ENCODE data around the gene COLGALT1.
"Not testable (repeated sequence)": the region's sequence is repeated elsewhere in the genome, so short reads cannot be mapped to it uniquely, and the experiment has no call there.

Gene COLGALT1

GRCh38 chr19:17511724-17512573, 43.5 kb upstream of the COLGALT1 start:
- TF ChIP-seq CTCF (conservative IDR thresholded peaks at IDR 0.05; ENCODE audit: low read depth, low read length) = no peak
- peak overlapping the region; percentile 71 for H3K4me2 ChIP-seq
- H3K9ac ChIP-seq = peak overlapping the region; percentile 82
- H3K36me3 ChIP-seq (ENCODE audit: insufficient read depth) = no peaks in the 10 kb centered on the region
- H3K79me2 ChIP-seq (ENCODE audit: insufficient read depth, low read depth) = peaks cover 8% of the 10 kb centered on the region; the same call in 1 of the 2 replicates
- no peak overlapping the region for H3K4me3 ChIP-seq (IDR thresholded peaks at IDR 0.05; ENCODE audit: insufficient read depth, low read depth, low read length)
- H2AFZ ChIP-seq (ENCODE audit: low read depth) = peak overlapping the region; percentile 86
- no peaks in the 10 kb centered on the region for H3K27me3 ChIP-seq (ENCODE audit: insufficient read depth, low read depth)
- peaks cover under 1% of the 10 kb centered on the region for H3K4me1 ChIP-seq (ENCODE audit: low read depth, poor library complexity, severe bottlenecking)
- no peaks in the 10 kb centered on the region for H4K20me1 ChIP-seq (ENCODE audit: insufficient read depth)
- H3K27ac ChIP-seq = peak overlapping the region; percentile 77

GRCh38 chr19:17512574-17512939, 42.9 kb upstream of the COLGALT1 start:
- no peak for TF ChIP-seq CTCF (conservative IDR thresholded peaks at IDR 0.05; ENCODE audit: low read depth, low read length)
- Histone ChIP-seq H3K4me2 (peak overlapping the region; percentile 71), H3K36me3 (ENCODE audit: insufficient read depth) (no peaks in the 10 kb centered on the region), H3K27ac (no peak overlapping the region), H3K9ac (no peak overlapping the region), H4K20me1 (ENCODE audit: insufficient read depth) (no peaks in the 10 kb centered on the region), H3K27me3 (ENCODE audit: insufficient read depth, low read depth) (no peaks in the 10 kb centered on the region), H2AFZ (ENCODE audit: low read depth) (no peak overlapping the region), H3K79me2 (ENCODE audit: insufficient read depth, low read depth) (peaks cover 8% of the 10 kb centered on the region; the same call in 1 of the 2 replicates), H3K4me1 (ENCODE audit: low read depth, poor library complexity, severe bottlenecking) (no peaks in the 10 kb centered on the region), H3K4me3 (IDR thresholded peaks at IDR 0.05; ENCODE audit: insufficient read depth, low read depth, low read length) (no peak overlapping the region)

- no peak overlapping the region for H3K4me2 ChIP-seq
- H3K9ac ChIP-seq = no peak overlapping the region
Observed at GRCh38 chr19:17515408-17516149, 39.9 kb upstream of the COLGALT1 start.

GRCh38 chr19:17517898-17518297, 37.6 kb upstream of the COLGALT1 start:
- no peak overlapping the region for H3K4me2 ChIP-seq
- H3K36me3 ChIP-seq (ENCODE audit: insufficient read depth) = no peaks in the 10 kb centered on the region
- H3K79me2 ChIP-seq (ENCODE audit: insufficient read depth, low read depth) = no peaks in the 10 kb centered on the region
- H3K4me3 ChIP-seq (IDR thresholded peaks at IDR 0.05; ENCODE audit: insufficient read depth, low read depth, low read length) = no peak overlapping the region
- no peaks in the 10 kb centered on the region for H3K27me3 ChIP-seq (ENCODE audit: insufficient read depth, low read depth)
- peaks cover 4% of the 10 kb centered on the region for H3K4me1 ChIP-seq (ENCODE audit: low read depth, poor library complexity, severe bottlenecking)
- no peak overlapping the region for H3K9ac ChIP-seq
- no peaks in the 10 kb centered on the region for H4K20me1 ChIP-seq (ENCODE audit: insufficient read depth)
- H3K27ac ChIP-seq = no peak overlapping the region
- no peak for TF ChIP-seq CTCF (conservative IDR thresholded peaks at IDR 0.05; ENCODE audit: low read depth, low read length)
- H2AFZ ChIP-seq (ENCODE audit: low read depth) = no peak overlapping the region

More at GRCh38 chr19:17515408-17516149, 39.9 kb upstream of the COLGALT1 start:
- H2AFZ ChIP-seq (ENCODE audit: low read depth) = no peak overlapping the region
- no peaks in the 10 kb centered on the region for H3K4me1 ChIP-seq (ENCODE audit: low read depth, poor library complexity, severe bottlenecking)
- no peak for TF ChIP-seq CTCF (conservative IDR thresholded peaks at IDR 0.05; ENCODE audit: low read depth, low read length)
- no peaks in the 10 kb centered on the region for H4K20me1 ChIP-seq (ENCODE audit: insufficient read depth)
- H3K27me3 ChIP-seq (ENCODE audit: insufficient read depth, low read depth) = no peaks in the 10 kb centered on the region
- no peak overlapping the region for H3K27ac ChIP-seq
- no peaks in the 10 kb centered on the region; the same call in 1 of the 2 replicates for H3K79me2 ChIP-seq (ENCODE audit: insufficient read depth, low read depth)
- no peak overlapping the region for H3K4me3 ChIP-seq (IDR thresholded peaks at IDR 0.05; ENCODE audit: insufficient read depth, low read depth, low read length)
- no peaks in the 10 kb centered on the region for H3K36me3 ChIP-seq (ENCODE audit: insufficient read depth)

- not testable (repeated sequence) for H3K27ac ChIP-seq; H3K36me3 ChIP-seq (ENCODE audit: insufficient read depth)
- peaks cover 12% of the 10 kb centered on the region for H3K4me1 ChIP-seq (ENCODE audit: low read depth, poor library complexity, severe bottlenecking)
Observed at GRCh38 chr19:17518654-17519053, 36.8 kb upstream of the COLGALT1 start.

More at GRCh38 chr19:17518654-17519053, 36.8 kb upstream of the COLGALT1 start:
- H2AFZ ChIP-seq (ENCODE audit: low read depth); H3K27me3 ChIP-seq (ENCODE audit: insufficient read depth, low read depth); H3K9ac ChIP-seq; H3K4me3 ChIP-seq (IDR thresholded peaks at IDR 0.05; ENCODE audit: insufficient read depth, low read depth, low read length); H3K4me2 ChIP-seq; H4K20me1 ChIP-seq (ENCODE audit: insufficient read depth); H3K79me2 ChIP-seq (ENCODE audit: insufficient read depth, low read depth): not testable (repeated sequence)
